Measurements from ENCODE around the gene WDFY4. TPM values are rescaled to one million over a fixed set of nuclear protein-coding genes. Genes with fewer than 3 reads are reported as not detected.

WDFY4 gene
- total RNA-seq: not detected in 2 replicates

GRCh38 chr10:48684792-48685623 lies at the start of gene WDFY4:
Gene WDFY4 (plus strand): TSS chr10:48684873. CDS start chr10:48709733, 24,860 bp downstream.

DNA sequence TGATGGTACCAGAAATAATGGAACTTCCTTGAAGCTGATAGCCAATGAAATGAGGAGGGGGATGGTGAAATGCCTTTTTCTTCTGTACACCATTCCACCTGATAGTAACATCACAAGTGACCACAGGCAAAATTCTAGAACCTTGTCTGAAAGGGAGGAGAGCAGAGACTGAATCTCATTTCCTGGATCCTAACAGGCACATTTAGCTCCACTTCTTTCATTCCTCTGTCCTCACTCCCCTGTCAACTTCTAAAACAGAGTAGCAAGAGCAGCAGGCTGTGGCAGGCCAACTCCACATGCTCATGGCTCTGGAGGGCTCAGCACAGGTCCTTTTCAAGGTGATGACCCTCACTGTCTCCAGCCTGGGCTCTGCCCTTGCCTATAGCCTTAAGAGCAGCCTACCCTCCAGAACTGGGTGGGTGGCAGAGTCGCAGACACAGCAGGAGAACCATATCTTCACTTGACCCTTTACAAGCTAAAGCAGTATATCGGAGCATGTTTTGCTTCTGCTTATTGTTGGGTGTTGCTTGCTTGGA lies 255.2 kb downstream of the WDFY4 start, which contains the start of gene LRRC18:
TSS of gene LRRC18 (minus strand) at position 51 of the 536 bp plus-strand sequence. CDS start 25,685 bp downstream, outside the sequence.

Other genes starting within 250 kb of the WDFY4 start
- 5.9 and 9.3 TPM in 2 replicates for gene ARHGAP22, start 79.8 kb upstream of the WDFY4 start, total RNA-seq